HepG2 (cell line): ENCODE data around the gene TRANK1. TPM values are rescaled to one million over a fixed set of nuclear protein-coding genes. Genes with fewer than 3 reads are reported as not detected.

Source experiments
- HBP1 ChIP-seq: IDR thresholded peaks from 2 replicates; pipeline ENCODE4 v1.6.1; 2016; ENCODE audit warnings: low read depth, control low read depth
- KDM2A ChIP-seq: sonication (generic); formaldehyde crosslinking; IDR thresholded peaks from 2 replicates; pipeline ENCODE4 v1.4.0; 2020; ENCODE audit warnings: low read depth, missing genetic modification reagents, borderline replicate concordance
- RERE ChIP-seq: IDR thresholded peaks from 2 replicates; pipeline ENCODE4 v1.6.1; 2016; ENCODE audit warnings: low read depth, missing genetic modification reagents, missing compliant biosample characterization
- RFXAP ChIP-seq: sonication (generic); formaldehyde crosslinking; IDR thresholded peaks from 2 replicates; pipeline ENCODE4 v1.4.0; 2020; ENCODE audit warnings: missing genetic modification reagents, borderline replicate concordance
- SATB2 ChIP-seq: sonication (generic); formaldehyde crosslinking; IDR thresholded peaks from 2 replicates; pipeline ENCODE4 v1.5.0; 2020; ENCODE audit warnings: missing genetic modification reagents
- STAT5B ChIP-seq: sonication (generic); formaldehyde crosslinking; IDR thresholded peaks from 2 replicates; pipeline ENCODE4 v1.4.0; 2020; ENCODE audit warnings: missing genetic modification reagents
- TFDP2 ChIP-seq: sonication (generic); formaldehyde crosslinking; IDR thresholded peaks from 2 replicates; pipeline ENCODE4 v1.4.0; 2020; ENCODE audit warnings: missing genetic modification reagents
- YEATS2 ChIP-seq: sonication (generic); formaldehyde crosslinking; IDR thresholded peaks from 2 replicates; pipeline ENCODE4 v1.4.0; 2020; ENCODE audit warnings: missing genetic modification reagents, borderline replicate concordance
- YEATS4 ChIP-seq: sonication (generic); formaldehyde crosslinking; IDR thresholded peaks from 2 replicates; pipeline ENCODE4 v1.4.0; 2020; ENCODE audit warnings: missing genetic modification reagents, borderline replicate concordance
- ZBTB21 ChIP-seq: sonication (generic); formaldehyde crosslinking; IDR thresholded peaks from 2 replicates; pipeline ENCODE4 v1.4.0; 2020; ENCODE audit warnings: missing genetic modification reagents
- ZHX2 ChIP-seq, 2 experiments: sonication (generic) in 1 of 2; formaldehyde crosslinking in 1 of 2; IDR thresholded peaks; 2 replicates each; pipeline versions ENCODE4 v1.6.1 to v1.9.0; 2014 to 2022; ENCODE audit warnings: antibody characterized with exemption in 1 of 2, borderline replicate concordance in 1 of 2, inconsistent platforms in 1 of 2, low read depth in 1 of 2, missing genetic modification reagents in 1 of 2
- ZNF17 ChIP-seq: sonication (generic); formaldehyde crosslinking; IDR thresholded peaks from 2 replicates; pipeline ENCODE4 v1.5.0; 2020; ENCODE audit warnings: mild to moderate bottlenecking, missing genetic modification reagents
- ZNF383 ChIP-seq: sonication (generic); formaldehyde crosslinking; IDR thresholded peaks from 2 replicates; pipeline ENCODE4 v1.4.0; 2020; ENCODE audit warnings: missing genetic modification reagents, mild to moderate bottlenecking, borderline replicate concordance
- ZNF775 ChIP-seq: sonication (generic); formaldehyde crosslinking; IDR thresholded peaks from 2 replicates; pipeline ENCODE4 v1.4.0; 2020; ENCODE audit warnings: missing genetic modification reagents, mild to moderate bottlenecking, moderate library complexity, borderline replicate concordance
- ZNF816 ChIP-seq: sonication (generic); formaldehyde crosslinking; IDR thresholded peaks from 2 replicates; pipeline ENCODE4 v1.8.0; 2022; ENCODE audit warnings: missing genetic modification reagents, mild to moderate bottlenecking, borderline replicate concordance
- polyA plus RNA-seq, 8 experiments: library from polyadenylated mRNA; depleted of rRNA in 3 of 8; stranded (reverse) in 7 of 8; unstranded in 1 of 8; fragments of >200 nt; fragmentation: Illumina TruSeq in 4 of 8; extraction: Trizol in 4 of 8; gene quantifications; 2 replicates each; pipeline versions ENCODE4 v1.2.1 to v1.2.3, GENCODE V29; 2011 to 2016; ENCODE audit warnings: low read depth in 4 of 8, missing spikeins in 1 of 8, mixed read lengths in 1 of 8; ENCODE audit not compliant: insufficient read depth in 1 of 8
- total RNA-seq, 5 experiments: library from RNA; depleted of rRNA; stranded (reverse); fragments of >200 nt; fragmentation: Illumina TruSeq; extraction: Trizol; gene quantifications; 2 replicates each; pipeline ENCODE4 v1.2.3, GENCODE V29; 2016; ENCODE audit warnings: low read depth in 1 of 5

The TRANK1 gene
- total and polyA plus RNA-seq, 2 of the 13 experiments (the other 11 are each of a cell fraction or from before 2014, with no cell fraction given), result 0.13 to 0.32 TPM

- peak; percentile 81; the same call in 1 of the 2 replicates for TF ChIP-seq HBP1 (CRISPR knock-in tag)
- no peak for TF ChIP-seq ZNF775 (CRISPR knock-in tag)
- TF ChIP-seq ZNF383 (CRISPR knock-in tag), result no peak
- no peak for TF ChIP-seq TFDP2 (CRISPR knock-in tag)
- no peak for TF ChIP-seq ZBTB21 (CRISPR knock-in tag)
- no peak for TF ChIP-seq ZHX2 (IDR thresholded peaks at IDR 0.05; ENCODE audit: low read depth)
- no peak for TF ChIP-seq ZHX2 (CRISPR knock-in tag; IDR thresholded peaks at IDR 0.05; ENCODE audit: borderline replicate concordance)
- TF ChIP-seq ZNF816, result no peak; the same call in 1 of the 2 replicates
- peak; percentile 87 for TF ChIP-seq KDM2A (CRISPR knock-in tag)
- TF ChIP-seq ZNF17 (CRISPR knock-in tag), result no peak
- no peak for TF ChIP-seq RERE (CRISPR knock-in tag)
- no peak; the same call in 1 of the 2 replicates for TF ChIP-seq YEATS2 (CRISPR knock-in tag)
- TF ChIP-seq YEATS4 (CRISPR knock-in tag), result peak; percentile 93
- no peak for TF ChIP-seq SATB2 (CRISPR knock-in tag)
- peak; percentile 67; the same call in 1 of the 2 replicates for TF ChIP-seq STAT5B (CRISPR knock-in tag)
- no peak for TF ChIP-seq RFXAP (CRISPR knock-in tag)
These were observed 48.0 kb upstream of the TRANK1 start, which contains the start of gene EPM2AIP1 (continued) for GRCh38 chr3:36992806-36993325.
